ENCODE measurements around the gene NAGPA. TPM values are rescaled to one million over a fixed set of nuclear protein-coding genes. Genes with fewer than 3 reads are reported as not detected.

The NAGPA gene
- total and polyA plus RNA-seq, 2 of the 8 experiments (the other 6 are each of a cell fraction or from before 2014, with no cell fraction given) = 10.1 to 13.2 TPM

- H3K4me1 ChIP-seq (replicated peaks in 1 of 4; ENCODE audit: control insufficient read depth in 3 of 4, insufficient read depth in 4 of 4, low read length in 3 of 4) = peaks cover 0 to 5% (median 4%) of the 10 kb centered on the region in 4 experiments; a peak in 5 of 7 replicates
- TF ChIP-seq KDM1A (IDR thresholded peaks at IDR 0.05; ENCODE audit: borderline replicate concordance, low read length) (peak; percentile 89), CEBPB (IDR thresholded peaks at IDR 0.05; ENCODE audit: low read depth, low read length) (no peak)
- H2BK20ac ChIP-seq (ENCODE audit: low read length) = no peak overlapping the region
- H3K23ac ChIP-seq (ENCODE audit: insufficient read length) = no peak overlapping the region
- no peaks in the 10 kb centered on the region for H3K27me3 ChIP-seq (replicated peaks in 1 of 4; ENCODE audit: control insufficient read depth in 3 of 4, extremely low read depth in 1 of 4, insufficient read depth in 3 of 4, low read length in 3 of 4)
- no peaks in the 10 kb centered on the region for H3K79me2 ChIP-seq (ENCODE audit: control insufficient read depth in 1 of 2, insufficient read depth in 2 of 2, low read length in 2 of 2)
- no peak overlapping the region for H3K14ac ChIP-seq (ENCODE audit: insufficient read length)
- no peak for DNase-seq (ENCODE audit: low read depth in 1 of 2, low spot score in 2 of 2)
- no peak overlapping the region for H3K18ac ChIP-seq (ENCODE audit: extremely low read depth, low read length)
- H2BK15ac ChIP-seq (ENCODE audit: low read length) = 0 out of 2 replicates have a peak overlapping the region, but pooled peaks have one; percentile 23
- H3K79me1 ChIP-seq (ENCODE audit: low read depth, low read length) = no peaks in the 10 kb centered on the region
- no peak overlapping the region for H2BK5ac ChIP-seq (ENCODE audit: low read depth, low read length)
- no peak overlapping the region for H3K56ac ChIP-seq (replicated peaks; ENCODE audit: insufficient read length, low read depth, low read length)
- H3K4me3 ChIP-seq (ENCODE audit: extremely low read depth in 1 of 4, insufficient read depth in 2 of 4, low read depth in 3 of 4, low read length in 4 of 4) = no peak overlapping the region
- CTCF ChIA-PET (ENCODE audit: partially characterized antibody) = no interaction called here
- peak overlapping the region; percentile 43; the same call in 1 of the 2 replicates for H4K8ac ChIP-seq (ENCODE audit: extremely low read depth, insufficient read depth, low read length)
- no peak overlapping the region for H4K91ac ChIP-seq (replicated peaks; ENCODE audit: insufficient read length, low read length)
- H2AFZ ChIP-seq (ENCODE audit: low read length) = no peak overlapping the region
- no peaks in the 10 kb centered on the region for H4K20me1 ChIP-seq (replicated peaks in 1 of 2; ENCODE audit: control insufficient read depth in 1 of 2, insufficient read depth in 2 of 2, low read length in 2 of 2)
- no peak overlapping the region for H2BK12ac ChIP-seq (ENCODE audit: low read depth, low read length)
- H3K23me2 ChIP-seq (ENCODE audit: low read depth, low read length) = no peaks in the 10 kb centered on the region
- H3K4me2 ChIP-seq (ENCODE audit: insufficient read depth in 1 of 2, low read depth in 2 of 2, low read length in 2 of 2) = no peak overlapping the region
- peak overlapping the region in 1 of 4 experiments; percentile 17; a peak in 1 of 7 replicates for H3K9ac ChIP-seq (replicated peaks in 1 of 4; ENCODE audit: extremely low read depth in 1 of 4, low read depth in 3 of 4, low read length in 3 of 4)
- no peak overlapping the region for H2BK120ac ChIP-seq (replicated peaks; ENCODE audit: low read depth, low read length)
- no peaks in the 10 kb centered on the region for H3K36me3 ChIP-seq (ENCODE audit: control insufficient read depth in 2 of 4, insufficient read depth in 4 of 4, low read length in 3 of 4)
- POLR2A ChIA-PET (ENCODE audit: partially characterized antibody) = no interaction called here
- H3K27ac ChIP-seq (ENCODE audit: low read depth, low read length) = no peak overlapping the region
- FAIRE-seq = no peak
- H3K4ac ChIP-seq (replicated peaks; ENCODE audit: insufficient read length, low read depth, low read length) = no peak overlapping the region
- H2AK5ac ChIP-seq (ENCODE audit: low read depth, low read length) = no peak overlapping the region
- no peak overlapping the region for H4K5ac ChIP-seq (ENCODE audit: insufficient read length, low read depth, low read length)
- H3K9me3 ChIP-seq (ENCODE audit: insufficient read depth in 2 of 2, low read depth in 1 of 2, low read length in 1 of 2) = no peaks in the 10 kb centered on the region
- WGBS, 2 experiments (ENCODE audit: extremely low coverage in 1 of 2, insufficient coverage in 1 of 2, insufficient read length in 1 of 2, insufficient replicate concordance in 2 of 2, low coverage in 1 of 2, low lambda C conversion rate in 2 of 2, missing lambda C conversion rate in 1 of 2) = 90% methylated on average over 24 of the region's 25 CpGs; no CpG with 5 or more reads in 1 of the 2 experiments
Measured at GRCh38 chr16:4979736-4980660, 53.7 kb downstream of the NAGPA start.

Data from H1 (cell line).